Vagina (tissue), 2 donors: ENCODE data around the gene FAM168B.

Experiments used
- POLR2A ChIP-seq, 2 donors: fragments of 450-650 bp; IDR thresholded peaks; one replicate each; pipeline ENCODE4 v1.6.1; 2017; ENCODE audit warnings: antibody characterized with exemption in 2 of 2, mild to moderate bottlenecking in 2 of 2, moderate library complexity in 2 of 2
- TF ChIP-seq, protein P1 (sequence below), 3 experiments: fragments of 450-650 bp in 2 of 3; fragments of 200-600 bp in 1 of 3; sonication (generic) in 1 of 3; IDR thresholded peaks; one replicate each; pipeline ENCODE4 v1.5.1; 2017 to 2019; ENCODE audit warnings: antibody characterized with exemption in 3 of 3, mild to moderate bottlenecking in 2 of 3, moderate library complexity in 2 of 3

DNA sequence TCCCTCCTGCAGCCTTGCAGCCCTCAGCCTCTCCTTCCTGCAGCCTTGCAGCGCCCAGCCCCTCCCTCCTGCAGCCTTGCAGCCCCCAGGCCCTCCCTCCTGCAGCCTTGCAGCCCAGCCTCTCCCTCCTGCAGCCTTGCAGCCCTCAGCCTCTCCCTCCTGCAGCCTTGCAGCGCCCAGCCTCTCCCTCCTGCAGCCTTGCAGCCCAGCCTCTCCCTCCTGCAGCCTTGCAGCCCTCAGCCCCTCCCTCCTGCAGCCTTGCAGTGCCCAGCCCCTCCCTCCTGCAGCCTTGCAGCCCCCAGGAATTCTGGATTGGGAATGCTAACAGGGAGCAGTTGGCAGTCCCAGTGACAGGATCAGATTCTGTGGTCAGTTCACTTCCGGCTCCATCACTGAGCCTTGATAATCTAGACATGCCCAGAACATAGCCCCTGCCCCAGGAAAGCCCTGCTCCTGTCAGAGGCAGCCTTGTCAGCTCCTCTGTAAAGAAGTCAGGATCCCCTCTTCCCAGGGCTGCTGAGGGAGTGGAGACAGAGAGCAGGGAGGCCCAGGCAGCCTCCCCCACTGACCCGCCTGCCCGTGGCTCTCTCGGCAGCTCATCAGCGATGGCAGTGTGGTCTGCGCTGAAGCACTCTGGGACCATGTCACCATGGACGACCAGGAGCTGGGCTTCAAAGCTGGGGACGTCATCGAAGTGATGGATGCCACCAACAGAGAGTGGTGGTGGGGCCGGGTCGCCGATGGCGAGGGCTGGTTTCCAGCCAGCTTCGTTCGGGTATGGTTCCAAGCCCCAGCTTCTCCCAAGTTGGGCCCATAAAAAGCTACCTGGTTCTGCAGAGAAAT, 54.8 kb downstream of the FAM168B start:
- TF ChIP-seq, protein P1, sequence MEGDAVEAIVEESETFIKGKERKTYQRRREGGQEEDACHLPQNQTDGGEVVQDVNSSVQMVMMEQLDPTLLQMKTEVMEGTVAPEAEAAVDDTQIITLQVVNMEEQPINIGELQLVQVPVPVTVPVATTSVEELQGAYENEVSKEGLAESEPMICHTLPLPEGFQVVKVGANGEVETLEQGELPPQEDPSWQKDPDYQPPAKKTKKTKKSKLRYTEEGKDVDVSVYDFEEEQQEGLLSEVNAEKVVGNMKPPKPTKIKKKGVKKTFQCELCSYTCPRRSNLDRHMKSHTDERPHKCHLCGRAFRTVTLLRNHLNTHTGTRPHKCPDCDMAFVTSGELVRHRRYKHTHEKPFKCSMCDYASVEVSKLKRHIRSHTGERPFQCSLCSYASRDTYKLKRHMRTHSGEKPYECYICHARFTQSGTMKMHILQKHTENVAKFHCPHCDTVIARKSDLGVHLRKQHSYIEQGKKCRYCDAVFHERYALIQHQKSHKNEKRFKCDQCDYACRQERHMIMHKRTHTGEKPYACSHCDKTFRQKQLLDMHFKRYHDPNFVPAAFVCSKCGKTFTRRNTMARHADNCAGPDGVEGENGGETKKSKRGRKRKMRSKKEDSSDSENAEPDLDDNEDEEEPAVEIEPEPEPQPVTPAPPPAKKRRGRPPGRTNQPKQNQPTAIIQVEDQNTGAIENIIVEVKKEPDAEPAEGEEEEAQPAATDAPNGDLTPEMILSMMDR (IDR thresholded peaks at IDR 0.05) = no peak
- no peak for TF ChIP-seq POLR2A (IDR thresholded peaks at IDR 0.05)
